Astrocyte of the cerebellum (primary cell): ENCODE data around the gene GAL3ST1.
"Not testable (repeated sequence)": the region's sequence is repeated elsewhere in the genome, so short reads cannot be mapped to it uniquely, and the experiment has no call there.

Source experiments
- DNase-seq: peaks from one replicate; pipeline ENCODE4 v3.0.0-alpha.2; 2011; ENCODE audit warnings: low read depth
- H3K4me3 ChIP-seq: 2 replicates; pipeline ENCODE4 v1.5.1; 2011; ENCODE audit warnings: mild to moderate bottlenecking, low read depth, low read length, moderate library complexity
- in situ Hi-C: cut with HindIII; loops from 2 replicates; pipeline ENCODE4 v1.10.0; 2017; ENCODE audit warnings: low sequenced_read_pairs
- TF ChIP-seq, protein P1 (sequence below): IDR thresholded peaks from 2 replicates; pipeline ENCODE4 v1.5.1; 2012; ENCODE audit warnings: low read length, low read depth, moderate library complexity, mild to moderate bottlenecking; ENCODE audit errors: missing control alignments

The GAL3ST1 gene

DNA sequence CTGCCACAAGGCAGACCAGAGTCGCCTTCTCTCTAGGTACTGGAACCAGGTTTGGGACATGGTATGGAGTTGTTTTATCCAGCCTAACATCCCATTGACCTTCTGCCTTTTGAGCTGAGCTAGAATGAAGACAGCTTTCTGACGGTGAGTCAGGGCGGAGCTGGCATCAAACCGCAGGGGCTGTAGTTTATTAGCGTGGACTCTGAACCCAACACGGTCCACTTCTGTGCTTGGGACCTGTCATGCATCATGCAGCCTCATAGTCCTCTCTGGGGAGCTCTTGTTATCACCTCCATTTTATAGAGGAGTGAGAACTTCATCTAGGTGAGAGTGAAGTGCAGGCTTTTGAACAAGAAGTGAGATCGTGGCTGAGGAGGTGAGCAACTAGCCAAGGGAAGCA, 8.3 kb downstream of the GAL3ST1 start:
- DNase-seq: no peak
- TF ChIP-seq, protein P1, sequence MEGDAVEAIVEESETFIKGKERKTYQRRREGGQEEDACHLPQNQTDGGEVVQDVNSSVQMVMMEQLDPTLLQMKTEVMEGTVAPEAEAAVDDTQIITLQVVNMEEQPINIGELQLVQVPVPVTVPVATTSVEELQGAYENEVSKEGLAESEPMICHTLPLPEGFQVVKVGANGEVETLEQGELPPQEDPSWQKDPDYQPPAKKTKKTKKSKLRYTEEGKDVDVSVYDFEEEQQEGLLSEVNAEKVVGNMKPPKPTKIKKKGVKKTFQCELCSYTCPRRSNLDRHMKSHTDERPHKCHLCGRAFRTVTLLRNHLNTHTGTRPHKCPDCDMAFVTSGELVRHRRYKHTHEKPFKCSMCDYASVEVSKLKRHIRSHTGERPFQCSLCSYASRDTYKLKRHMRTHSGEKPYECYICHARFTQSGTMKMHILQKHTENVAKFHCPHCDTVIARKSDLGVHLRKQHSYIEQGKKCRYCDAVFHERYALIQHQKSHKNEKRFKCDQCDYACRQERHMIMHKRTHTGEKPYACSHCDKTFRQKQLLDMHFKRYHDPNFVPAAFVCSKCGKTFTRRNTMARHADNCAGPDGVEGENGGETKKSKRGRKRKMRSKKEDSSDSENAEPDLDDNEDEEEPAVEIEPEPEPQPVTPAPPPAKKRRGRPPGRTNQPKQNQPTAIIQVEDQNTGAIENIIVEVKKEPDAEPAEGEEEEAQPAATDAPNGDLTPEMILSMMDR: no peak
- no peak overlapping the region for H3K4me3 ChIP-seq
- in situ Hi-C loops: no loop called here

DNA sequence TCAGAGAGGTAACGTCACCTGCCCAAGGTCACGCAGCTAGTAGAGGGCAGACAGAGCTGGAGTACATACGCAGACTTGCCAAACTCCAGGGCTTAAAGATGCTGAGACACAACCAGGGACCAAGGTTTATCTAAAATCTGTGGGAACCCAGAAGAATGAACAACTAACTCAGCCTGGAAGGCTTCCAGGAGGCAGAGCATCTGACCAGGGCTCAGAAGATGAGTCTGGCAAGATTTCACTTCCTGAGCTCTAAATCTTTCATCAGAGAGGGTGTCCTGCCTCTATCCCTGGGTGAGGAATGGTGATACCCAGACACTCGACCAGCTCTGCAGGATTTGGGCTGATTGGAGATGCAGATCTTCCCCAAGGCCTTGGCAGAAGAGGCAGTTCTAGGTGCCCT, 9.1 kb downstream of the GAL3ST1 start:
- H3K4me3 ChIP-seq: no peak overlapping the region
- in situ Hi-C loops: no loop called here
- no peak for DNase-seq
- TF ChIP-seq, protein P1: no peak

DNA sequence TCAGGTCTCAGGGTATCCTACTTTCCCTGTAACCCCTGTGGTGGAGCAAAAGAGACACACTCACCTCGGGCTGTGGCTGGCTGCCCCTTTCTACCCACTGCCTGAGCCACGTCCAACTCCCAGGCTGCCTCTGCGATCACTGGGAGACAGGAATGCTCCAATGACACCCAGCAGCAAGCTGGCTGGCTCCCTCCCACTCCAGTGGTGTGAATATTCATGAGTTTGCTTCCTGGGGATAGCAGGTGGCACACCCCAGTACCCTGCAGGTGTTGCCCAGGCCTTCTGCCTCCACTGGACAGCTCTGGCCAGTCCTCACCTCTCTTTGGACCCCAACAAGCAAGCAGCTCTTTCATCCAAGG, 9.7 kb downstream of the GAL3ST1 start:
- no peak overlapping the region for H3K4me3 ChIP-seq
- TF ChIP-seq, protein P1: no peak
- in situ Hi-C loops: no loop called here
- no peak for DNase-seq

DNA sequence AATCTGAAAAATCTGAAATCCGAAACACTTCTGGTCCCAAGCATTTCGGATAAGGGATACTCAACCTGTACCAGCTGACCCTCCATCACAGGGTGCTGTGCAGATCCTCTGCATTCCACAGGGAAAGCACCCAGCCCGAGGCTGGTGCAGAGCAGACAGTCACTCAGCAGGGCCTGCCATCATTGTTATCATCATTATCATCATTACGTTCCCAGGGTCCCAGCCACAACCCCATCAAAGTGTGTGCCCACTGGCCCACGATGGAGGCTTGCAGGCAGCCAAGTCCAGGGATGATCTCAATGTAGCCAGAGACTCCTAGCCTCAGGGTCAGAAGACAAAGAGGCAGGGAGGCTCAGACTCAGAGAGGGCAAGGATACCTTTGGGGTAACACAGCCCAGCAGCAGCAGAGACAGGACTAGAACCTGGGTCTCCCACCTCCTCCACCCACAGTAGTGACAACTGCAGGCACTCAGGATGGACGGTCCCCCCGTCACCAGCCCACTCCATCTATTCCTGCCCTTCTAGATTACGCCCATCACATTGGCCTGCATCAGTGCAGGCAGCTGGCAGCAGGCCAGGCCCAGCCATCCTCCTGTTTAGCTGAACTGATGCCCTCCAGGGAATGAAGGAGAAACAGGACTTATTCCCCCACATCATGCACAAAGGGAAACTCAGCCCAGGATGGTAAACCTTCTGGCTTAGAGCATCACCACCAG, 10.3 kb downstream of the GAL3ST1 start:
- H3K4me3 ChIP-seq: no peak overlapping the region

DNA sequence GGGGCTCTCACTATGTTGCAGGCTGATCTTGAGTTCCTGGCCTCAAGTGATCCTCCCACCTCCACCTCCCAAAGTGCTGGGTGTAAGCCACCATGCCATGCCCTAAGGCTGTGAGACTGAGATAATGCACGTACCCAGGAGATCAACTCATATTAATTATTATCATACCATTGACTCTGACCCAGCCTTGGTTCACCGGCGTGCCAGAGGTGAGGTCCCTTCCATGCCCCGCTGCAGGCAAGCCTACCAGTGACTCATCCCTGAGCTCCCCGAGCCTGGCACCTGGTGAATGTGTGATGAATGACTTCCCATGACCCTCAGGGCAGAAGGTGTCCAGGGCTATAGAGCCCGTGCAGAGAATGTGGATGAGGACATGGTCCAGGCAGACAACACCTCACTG, 12.1 kb downstream of the GAL3ST1 start:
- in situ Hi-C loops: no loop called here
- DNase-seq: no peak
- no peak overlapping the region for H3K4me3 ChIP-seq
- TF ChIP-seq, protein P1: no peak

More for the DNA sequence above, 10.3 kb downstream of the GAL3ST1 start:
- DNase-seq: no peak
- in situ Hi-C loops: no loop called here
- TF ChIP-seq, protein P1: no peak

DNA sequence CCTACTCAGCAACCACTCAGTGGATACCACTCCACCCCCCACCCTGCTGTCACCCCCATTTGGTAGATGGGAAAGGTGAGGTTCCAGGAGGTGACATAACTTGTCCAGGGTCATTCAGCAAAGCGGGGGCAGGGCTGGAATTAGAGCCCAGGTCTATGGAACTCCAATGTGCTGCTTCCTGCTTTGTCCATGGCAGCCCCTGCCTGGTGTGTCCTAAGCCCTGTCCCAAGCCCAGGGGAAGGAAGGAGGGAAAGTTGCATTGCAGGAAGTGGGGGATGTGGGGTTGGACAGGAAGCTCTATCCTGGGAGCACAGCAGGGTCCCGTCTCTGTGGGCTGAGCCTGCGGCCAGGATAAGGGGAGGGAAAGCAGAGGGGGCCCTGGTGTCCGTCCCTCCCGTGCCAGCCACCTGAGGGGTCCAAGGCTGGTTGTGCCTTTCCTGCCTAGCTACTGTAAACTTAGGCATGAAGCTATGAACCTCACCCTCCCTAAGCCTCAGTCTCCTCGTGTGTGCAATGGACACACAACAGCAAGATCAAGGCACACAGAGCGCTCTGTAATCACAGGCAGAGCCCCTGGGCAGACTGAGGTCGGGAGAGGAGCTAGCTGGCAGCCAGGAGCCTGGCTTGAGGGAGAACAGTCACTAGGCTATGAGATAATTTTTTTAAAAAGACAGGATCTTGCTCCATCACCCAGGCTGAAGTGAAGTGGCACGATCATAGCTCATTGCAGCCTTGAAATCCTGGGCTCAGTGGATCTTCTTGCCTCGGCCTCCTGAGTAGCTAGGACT, 12.9 kb downstream of the GAL3ST1 start:
- no peak for DNase-seq
- in situ Hi-C loops: no loop called here
- TF ChIP-seq, protein P1: no peak

DNA sequence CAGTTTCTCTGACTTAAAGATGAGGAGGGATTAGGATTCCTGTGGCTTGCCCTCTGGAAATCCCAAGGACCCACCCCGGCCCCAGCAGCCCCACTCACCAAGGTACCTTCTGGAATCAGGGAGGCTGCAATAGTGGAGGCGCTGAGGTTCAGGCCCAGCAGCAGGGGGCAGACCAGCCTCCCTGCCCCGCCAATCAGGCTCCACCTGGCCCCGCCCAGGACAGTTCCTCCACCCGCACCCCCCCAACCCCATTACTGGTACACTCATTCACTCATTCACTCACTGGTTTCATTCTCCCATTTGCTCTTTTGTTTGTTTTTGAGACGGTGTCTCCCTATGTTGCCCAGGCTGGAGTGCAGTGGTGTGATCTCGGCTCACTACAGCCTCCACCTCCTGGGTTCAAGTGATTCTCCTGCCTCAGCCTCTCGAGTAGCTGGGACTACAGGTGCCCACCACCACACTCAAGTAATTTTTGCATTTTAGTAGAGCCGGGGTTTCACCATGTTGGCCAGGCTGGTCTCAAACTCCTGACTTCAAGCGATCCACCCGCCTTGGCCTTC, 13.7 kb downstream of the GAL3ST1 start:
- in situ Hi-C loops, DNase-seq, H3K4me3 ChIP-seq: not testable (repeated sequence)

More for the DNA sequence above, 12.9 kb downstream of the GAL3ST1 start:
- no peak overlapping the region for H3K4me3 ChIP-seq
